Tibial nerve (tissue), 4 donors: ENCODE measurements around the gene BARX1. TPM values are rescaled to one million over a fixed set of nuclear protein-coding genes. Genes with fewer than 3 reads are reported as not detected.

Experiments used
- DNase-seq, 2 donors: peaks; one replicate each; pipeline ENCODE4 v3.0.0-alpha.2; 2019; ENCODE audit warnings: low spot score in 2 of 2
- H3K27ac ChIP-seq, 4 donors: fragments of 200-600 bp; sonication (generic) in 3 of 4; one replicate each; pipeline ENCODE4 v1.5.1; 2017 to 2019; ENCODE audit warnings: mild to moderate bottlenecking in 1 of 4
- H3K27me3 ChIP-seq, 2 donors: fragments of 200-600 bp; sonication (generic) in 1 of 2; one replicate each; pipeline versions ENCODE4 v1.5.1 to v1.6.0; 2017 to 2019
- H3K36me3 ChIP-seq, 3 donors: fragments of 200-600 bp; sonication (generic); one replicate each; pipeline ENCODE4 v1.5.1; 2018 to 2019
- H3K4me1 ChIP-seq, 4 donors: fragments of 200-600 bp; sonication (generic) in 3 of 4; one replicate each; pipeline ENCODE4 v1.5.1; 2017 to 2019
- H3K4me3 ChIP-seq, 4 donors: fragments of 200-600 bp; sonication (generic) in 3 of 4; one replicate each; pipeline ENCODE4 v1.5.1; 2017 to 2019; ENCODE audit warnings: mild to moderate bottlenecking in 1 of 4, moderate library complexity in 1 of 4
- H3K9me3 ChIP-seq, 4 donors: fragments of 200-600 bp; sonication (generic) in 3 of 4; one replicate each; pipeline ENCODE4 v1.5.1; 2017 to 2019
- CTCF ChIP-seq, 5 experiments: fragments of 200-600 bp in 3 of 5; fragments of 450-650 bp in 2 of 5; sonication (generic) in 3 of 5; IDR thresholded peaks; one replicate each; pipeline ENCODE4 v1.5.1; 2016 to 2019; ENCODE audit warnings: antibody characterized with exemption in 5 of 5, mild to moderate bottlenecking in 3 of 5, moderate library complexity in 2 of 5
- EP300 ChIP-seq, 2 donors: sonication (generic); formaldehyde crosslinking; IDR thresholded peaks; one replicate each; pipeline ENCODE4 v1.6.1; 2017; ENCODE audit warnings: antibody characterized with exemption in 2 of 2, mild to moderate bottlenecking in 1 of 2
- POLR2A ChIP-seq, 2 donors: fragments of 450-650 bp; IDR thresholded peaks; one replicate each; pipeline ENCODE4 v1.6.1; 2017; ENCODE audit warnings: antibody characterized with exemption in 2 of 2, mild to moderate bottlenecking in 2 of 2, moderate library complexity in 2 of 2
- WGBS, 2 donors: methylation state at CpG; one replicate each; pipeline ENCODE4 v1.1.5; 2018; 5-methylcytosine and 5-hydroxymethylcytosine counted together
- total RNA-seq, 4 donors: library from RNA; depleted of rRNA; stranded (reverse); fragments of >200 nt; gene quantifications; one replicate each; pipeline ENCODE4 v1.1.0, GENCODE V29; 2016

Gene BARX1
- total RNA-seq, 4 donors from 2014 or later: not detected

- peaks cover 0 to 6% (median 0%) of the 10 kb centered on the region in 4 donors for H3K9me3 ChIP-seq
- TF ChIP-seq POLR2A (IDR thresholded peaks at IDR 0.05) (no peak), EP300 (IDR thresholded peaks at IDR 0.05) (no peak), CTCF (IDR thresholded peaks at IDR 0.05) (no peak)
- H3K36me3 ChIP-seq: no peaks in the 10 kb centered on the region
- DNase-seq: no peak
- H3K27ac ChIP-seq: no peak overlapping the region
- WGBS, 2 donors: 5 to 17% methylated on average over 10 to 13 of the region's 13 CpGs
- H3K4me3 ChIP-seq: no peak overlapping the region
- peaks cover 0 to 55% (median 15%) of the 10 kb centered on the region in 4 donors for H3K4me1 ChIP-seq
- H3K27me3 ChIP-seq: peaks cover 0 to 100% of the 10 kb centered on the region in 2 donors
Measured at GRCh38 chr9:93947409-93948070, 7.6 kb downstream of the BARX1 start.

- TF ChIP-seq POLR2A (IDR thresholded peaks at IDR 0.05) (no peak), EP300 (IDR thresholded peaks at IDR 0.05) (no peak), CTCF (IDR thresholded peaks at IDR 0.05) (no peak)
- peaks cover 0 to 43% (median 3%) of the 10 kb centered on the region in 4 donors for H3K4me1 ChIP-seq
- no peak for DNase-seq
- 5 to 6% methylated on average over 5 of the region's 5 CpGs for WGBS, 2 donors
- H3K27me3 ChIP-seq: peaks cover 0 to 99% of the 10 kb centered on the region in 2 donors
- H3K4me3 ChIP-seq: peak overlapping the region in 1 of 4 donors; percentile 38
- peaks cover 0 to 6% (median 0%) of the 10 kb centered on the region in 4 donors for H3K9me3 ChIP-seq
- no peak overlapping the region for H3K27ac ChIP-seq
- H3K36me3 ChIP-seq: no peaks in the 10 kb centered on the region
Measured at GRCh38 chr9:93946338-93946712, 8.8 kb downstream of the BARX1 start.

GRCh38 chr9:93945400-93946337 is 9.5 kb downstream of the BARX1 start:
- TF ChIP-seq POLR2A (IDR thresholded peaks at IDR 0.05): no peak
- TF ChIP-seq EP300 (IDR thresholded peaks at IDR 0.05): no peak
- no peak for TF ChIP-seq CTCF (IDR thresholded peaks at IDR 0.05)
- WGBS, 2 donors: 1 to 2% methylated on average over 50 of the region's 50 CpGs
- DNase-seq: no peak
- Histone ChIP-seq H3K4me3 (peak overlapping the region in 2 of 4 donors; percentile 19 to 38), H3K27ac (no peak overlapping the region), H3K9me3 (peaks cover 0 to 6% (median 0%) of the 10 kb centered on the region in 4 donors), H3K4me1 (peaks cover 0 to 36% (median under 1%) of the 10 kb centered on the region in 4 donors), H3K36me3 (no peaks in the 10 kb centered on the region), H3K27me3 (peaks cover 0 to 99% of the 10 kb centered on the region in 2 donors)

- Histone ChIP-seq H3K27ac (no peak overlapping the region), H3K4me3 (no peak overlapping the region), H3K9me3 (peaks cover 0 to 5% (median 0%) of the 10 kb centered on the region in 4 donors), H3K27me3 (peaks cover 0 to 87% of the 10 kb centered on the region in 2 donors), H3K4me1 (peaks cover 0 to 26% (median 0%) of the 10 kb centered on the region in 4 donors), H3K36me3 (no peaks in the 10 kb centered on the region)
- no peak for DNase-seq
- TF ChIP-seq POLR2A (IDR thresholded peaks at IDR 0.05) (no peak), CTCF (IDR thresholded peaks at IDR 0.05) (no peak), EP300 (IDR thresholded peaks at IDR 0.05) (no peak)
- 62 to 71% methylated on average over 4 of the region's 4 CpGs for WGBS, 2 donors
Measured at GRCh38 chr9:93944011-93944410, 11.1 kb downstream of the BARX1 start.
